ENCODE results near the gene SYNPR.

Gene SYNPR

DNA sequence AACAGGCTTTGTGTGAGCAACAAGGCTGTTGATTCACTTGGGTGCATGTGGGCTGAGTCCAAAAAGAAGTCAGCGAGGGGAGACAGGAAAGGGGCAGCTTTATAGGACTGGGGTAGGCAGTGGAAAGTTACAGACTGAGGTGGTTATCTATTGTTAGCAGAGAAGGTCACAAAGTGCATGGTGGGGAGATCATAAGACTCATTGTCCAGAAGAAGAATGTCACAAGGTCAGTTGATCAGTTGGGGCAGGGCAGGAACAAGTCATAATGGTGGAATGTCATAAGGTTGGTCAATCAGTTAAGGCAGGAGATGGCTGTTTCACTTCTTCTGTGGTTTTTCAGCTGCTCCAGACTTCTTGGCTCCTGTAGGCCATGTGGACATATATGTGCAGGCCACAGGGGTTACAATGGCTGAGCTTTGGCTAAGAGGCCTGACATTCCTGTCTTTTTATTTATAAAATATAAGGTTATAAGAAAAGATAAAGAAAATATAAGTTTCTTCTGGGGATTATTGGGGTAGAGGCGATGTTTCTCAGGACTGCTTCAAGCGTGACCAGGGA, 304.9 kb downstream of the SYNPR start:
- Histone ChIP-seq H3K36me3 (replicated peaks; ENCODE audit: low read depth, low read length) (no peaks in the 10 kb centered on the region), H3K4me2 (ENCODE audit: low read length) (no peak overlapping the region), H3K9me3 (ENCODE audit: insufficient read depth, low read length) (no peaks in the 10 kb centered on the region), H2AFZ (ENCODE audit: low read depth, low read length) (no peak overlapping the region), H3K27me3 (ENCODE audit: low read depth, low read length) (0 out of 2 replicates have a peak, but pooled peaks cover 1% of the 10 kb centered on the region), H3K4me1 (ENCODE audit: low read length) (no peaks in the 10 kb centered on the region), H3K9ac (ENCODE audit: low read length) (no peak overlapping the region), H4K20me1 (ENCODE audit: insufficient read depth, low read length) (no peaks in the 10 kb centered on the region), H3K27ac (ENCODE audit: low read length) (no peak overlapping the region), H3K4me3 (ENCODE audit: low read length) (no peak overlapping the region), H3K79me2 (ENCODE audit: low read length) (no peaks in the 10 kb centered on the region)
- TF ChIP-seq EZH2phosphoT487 (IDR thresholded peaks at IDR 0.05; ENCODE audit: low read depth): no peak
- TF ChIP-seq, protein P1, sequence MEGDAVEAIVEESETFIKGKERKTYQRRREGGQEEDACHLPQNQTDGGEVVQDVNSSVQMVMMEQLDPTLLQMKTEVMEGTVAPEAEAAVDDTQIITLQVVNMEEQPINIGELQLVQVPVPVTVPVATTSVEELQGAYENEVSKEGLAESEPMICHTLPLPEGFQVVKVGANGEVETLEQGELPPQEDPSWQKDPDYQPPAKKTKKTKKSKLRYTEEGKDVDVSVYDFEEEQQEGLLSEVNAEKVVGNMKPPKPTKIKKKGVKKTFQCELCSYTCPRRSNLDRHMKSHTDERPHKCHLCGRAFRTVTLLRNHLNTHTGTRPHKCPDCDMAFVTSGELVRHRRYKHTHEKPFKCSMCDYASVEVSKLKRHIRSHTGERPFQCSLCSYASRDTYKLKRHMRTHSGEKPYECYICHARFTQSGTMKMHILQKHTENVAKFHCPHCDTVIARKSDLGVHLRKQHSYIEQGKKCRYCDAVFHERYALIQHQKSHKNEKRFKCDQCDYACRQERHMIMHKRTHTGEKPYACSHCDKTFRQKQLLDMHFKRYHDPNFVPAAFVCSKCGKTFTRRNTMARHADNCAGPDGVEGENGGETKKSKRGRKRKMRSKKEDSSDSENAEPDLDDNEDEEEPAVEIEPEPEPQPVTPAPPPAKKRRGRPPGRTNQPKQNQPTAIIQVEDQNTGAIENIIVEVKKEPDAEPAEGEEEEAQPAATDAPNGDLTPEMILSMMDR (IDR thresholded peaks at IDR 0.05; ENCODE audit: low read depth, low read length): no peak

- Histone ChIP-seq H3K4me3 (ENCODE audit: low read length) (no peak overlapping the region), H3K27ac (ENCODE audit: low read length) (no peak overlapping the region), H3K36me3 (replicated peaks; ENCODE audit: low read depth, low read length) (no peaks in the 10 kb centered on the region), H2AFZ (ENCODE audit: low read depth, low read length) (no peak overlapping the region), H3K27me3 (ENCODE audit: low read depth, low read length) (no peaks in the 10 kb centered on the region), H3K9me3 (ENCODE audit: insufficient read depth, low read length) (0 out of 2 replicates have a peak, but pooled peaks cover 3% of the 10 kb centered on the region), H3K79me2 (ENCODE audit: low read length) (no peaks in the 10 kb centered on the region), H3K4me1 (ENCODE audit: low read length) (no peaks in the 10 kb centered on the region), H3K4me2 (ENCODE audit: low read length) (no peak overlapping the region), H4K20me1 (ENCODE audit: insufficient read depth, low read length) (no peaks in the 10 kb centered on the region), H3K9ac (ENCODE audit: low read length) (no peak overlapping the region)
- TF ChIP-seq EZH2phosphoT487 (IDR thresholded peaks at IDR 0.05; ENCODE audit: low read depth): no peak
- TF ChIP-seq, protein P1 (IDR thresholded peaks at IDR 0.05; ENCODE audit: low read depth, low read length): no peak
Observed at GRCh38 chr3:63584681-63585080, 306.6 kb downstream of the SYNPR start.

GRCh38 chr3:63585927-63586326, 307.8 kb downstream of the SYNPR start:
- Histone ChIP-seq H3K27ac (ENCODE audit: low read length) (no peak overlapping the region), H3K27me3 (ENCODE audit: low read depth, low read length) (no peaks in the 10 kb centered on the region), H3K79me2 (ENCODE audit: low read length) (no peaks in the 10 kb centered on the region), H3K9me3 (ENCODE audit: insufficient read depth, low read length) (0 out of 2 replicates have a peak, but pooled peaks cover 3% of the 10 kb centered on the region), H3K4me2 (ENCODE audit: low read length) (no peak overlapping the region), H3K4me1 (ENCODE audit: low read length) (no peaks in the 10 kb centered on the region), H3K9ac (ENCODE audit: low read length) (no peak overlapping the region), H3K4me3 (ENCODE audit: low read length) (no peak overlapping the region), H3K36me3 (replicated peaks; ENCODE audit: low read depth, low read length) (no peaks in the 10 kb centered on the region), H4K20me1 (ENCODE audit: insufficient read depth, low read length) (no peaks in the 10 kb centered on the region), H2AFZ (ENCODE audit: low read depth, low read length) (no peak overlapping the region)
- no peak for TF ChIP-seq EZH2phosphoT487 (IDR thresholded peaks at IDR 0.05; ENCODE audit: low read depth)
- TF ChIP-seq, protein P1 (IDR thresholded peaks at IDR 0.05; ENCODE audit: low read depth, low read length): no peak

GRCh38 chr3:63588895-63589294, 310.8 kb downstream of the SYNPR start:
- 0 out of 2 replicates have a peak, but pooled peaks cover 3% of the 10 kb centered on the region for H3K9me3 ChIP-seq (ENCODE audit: insufficient read depth, low read length)
- H3K4me2 ChIP-seq (ENCODE audit: low read length): no peak overlapping the region
- TF ChIP-seq, protein P1 (IDR thresholded peaks at IDR 0.05; ENCODE audit: low read depth, low read length): 0 out of 2 replicates have a peak, but pooled peaks have one; percentile 8
- no peak for TF ChIP-seq EZH2phosphoT487 (IDR thresholded peaks at IDR 0.05; ENCODE audit: low read depth)
- no peaks in the 10 kb centered on the region for H3K4me1 ChIP-seq (ENCODE audit: low read length)
- H3K9ac ChIP-seq (ENCODE audit: low read length): no peak overlapping the region
- no peak overlapping the region for H3K4me3 ChIP-seq (ENCODE audit: low read length)
- H3K36me3 ChIP-seq (replicated peaks; ENCODE audit: low read depth, low read length): no peaks in the 10 kb centered on the region
- H3K79me2 ChIP-seq (ENCODE audit: low read length): no peaks in the 10 kb centered on the region
- H2AFZ ChIP-seq (ENCODE audit: low read depth, low read length): no peak overlapping the region
- H3K27me3 ChIP-seq (ENCODE audit: low read depth, low read length): no peaks in the 10 kb centered on the region
- peaks cover 1% of the 10 kb centered on the region; the same call in 1 of the 2 replicates for H4K20me1 ChIP-seq (ENCODE audit: insufficient read depth, low read length)
- H3K27ac ChIP-seq (ENCODE audit: low read length): no peak overlapping the region
